GM12891 (cell line): ENCODE measurements around the gene SNX24.

Experiments used
- POLR2A ChIP-seq: IDR thresholded peaks from 2 replicates; pipeline ENCODE4 v1.6.1; 2011; ENCODE audit warnings: low read depth, low read length, control low read depth
- POLR2AphosphoS5 ChIP-seq: IDR thresholded peaks from 2 replicates; pipeline ENCODE4 v1.6.1; 2011; ENCODE audit warnings: low read depth, low read length, control low read depth
- SPI1 ChIP-seq: IDR thresholded peaks from 2 replicates; pipeline ENCODE4 v1.6.1; 2011; ENCODE audit warnings: low read depth, low read length, control low read depth

DNA sequence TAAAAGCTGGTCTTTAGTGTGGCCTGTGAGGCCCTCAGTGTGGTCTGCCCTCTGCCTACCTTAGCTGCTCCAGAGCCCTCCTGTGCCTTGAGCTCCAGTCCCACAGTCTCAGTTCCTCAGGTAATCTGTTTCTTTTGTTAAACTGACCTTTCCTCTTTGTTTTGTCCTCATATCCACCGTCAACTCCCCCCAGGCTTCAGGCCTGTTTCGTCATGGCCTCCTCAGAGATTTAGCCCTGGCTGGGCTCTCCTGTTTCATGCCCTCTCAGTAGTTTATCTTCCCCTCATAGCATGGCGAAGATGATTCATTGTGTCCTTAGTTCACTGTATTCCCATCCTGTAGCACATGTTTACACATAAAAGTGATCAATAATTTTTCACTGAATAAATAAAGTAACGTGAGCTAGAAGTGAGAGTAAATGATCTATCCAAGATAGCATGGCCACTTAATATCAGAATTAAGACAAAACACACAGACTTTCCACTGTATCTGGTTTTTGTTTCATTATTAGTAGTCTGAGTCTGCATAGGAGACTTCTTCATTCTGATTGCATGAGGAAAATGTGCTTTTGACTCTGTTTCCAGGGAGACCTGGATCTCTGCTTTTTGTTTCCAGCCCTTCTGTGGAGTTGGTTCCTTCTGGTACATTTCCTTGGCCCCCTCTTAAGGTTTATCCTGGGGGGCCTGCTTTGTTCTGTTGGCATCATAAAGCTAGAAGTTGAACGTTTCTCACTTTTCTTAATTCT lies 70.5 kb downstream of the SNX24 start:
- no peak for TF ChIP-seq POLR2A
- no peak for TF ChIP-seq POLR2AphosphoS5
- peak; percentile 7; the same call in 1 of the 2 replicates for TF ChIP-seq SPI1
